Measurements from ENCODE around the gene CASS4.
A peak's percentile ranks its signal among the peaks of the same experiment; 100 is the strongest.

Gene CASS4

DNA sequence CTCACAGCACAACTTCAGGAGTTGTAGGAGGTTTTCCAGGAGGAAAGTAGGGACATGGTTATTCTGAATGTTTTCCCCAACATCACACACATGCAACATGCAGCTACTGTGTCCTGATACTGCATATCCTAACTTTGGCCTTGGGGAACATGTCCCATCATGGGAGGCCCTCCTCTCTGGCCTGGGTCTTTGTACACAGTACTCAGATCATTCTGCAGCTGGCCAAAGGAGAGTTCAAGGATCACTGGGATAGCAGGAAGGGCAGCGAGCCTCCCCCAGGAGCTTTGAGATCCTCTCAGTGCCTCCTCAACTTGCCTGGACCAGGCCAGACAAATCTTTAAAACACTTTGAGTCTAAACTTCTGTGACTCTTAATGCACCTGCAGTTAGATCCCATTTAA lies 12.9 kb downstream of the CASS4 start:
- DNase-seq (ENCODE audit: low read depth, low spot score), result no peak

DNA sequence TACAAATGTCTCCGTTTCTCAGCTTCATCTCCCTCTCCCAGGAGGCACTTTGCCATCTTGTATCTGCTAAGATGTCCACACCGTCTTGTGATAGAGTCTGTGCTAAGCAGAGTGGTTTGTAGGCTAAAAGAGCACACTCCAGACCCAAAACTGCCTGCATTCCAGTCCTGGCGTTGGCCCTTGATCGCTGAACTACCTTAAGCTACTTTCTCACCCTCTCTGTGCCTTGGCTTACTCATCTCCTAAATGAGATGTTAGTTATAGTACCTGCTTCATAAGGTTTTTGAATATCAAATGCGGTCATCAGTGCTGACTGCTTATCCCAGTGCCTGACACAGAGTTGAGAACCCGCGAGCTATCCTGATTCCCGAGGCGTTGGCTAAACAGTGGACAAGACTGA lies 14.0 kb downstream of the CASS4 start:
- DNase-seq (ENCODE audit: low read depth, low spot score), result no peak

DNA sequence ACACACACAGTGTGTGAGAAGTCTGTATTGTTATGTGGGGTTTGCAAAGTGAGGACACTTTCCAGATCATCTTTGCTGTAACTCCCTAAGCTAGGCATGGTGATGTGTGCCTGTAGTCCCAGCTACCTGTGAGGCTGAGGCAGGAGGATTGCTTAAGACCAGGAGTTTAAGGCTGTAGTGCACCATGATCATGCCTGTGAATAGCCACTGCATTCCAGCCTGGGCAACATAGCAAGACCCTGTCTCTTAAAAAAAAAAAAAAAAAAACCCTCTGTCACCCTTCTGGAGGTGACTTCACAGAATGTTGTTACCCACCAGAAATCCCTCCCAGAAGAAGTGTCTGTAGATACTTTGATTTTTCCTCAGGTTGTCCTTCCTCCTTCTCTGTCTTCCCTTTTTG lies 14.9 kb downstream of the CASS4 start:
- DNase-seq (ENCODE audit: low read depth, low spot score), result no peak

DNA sequence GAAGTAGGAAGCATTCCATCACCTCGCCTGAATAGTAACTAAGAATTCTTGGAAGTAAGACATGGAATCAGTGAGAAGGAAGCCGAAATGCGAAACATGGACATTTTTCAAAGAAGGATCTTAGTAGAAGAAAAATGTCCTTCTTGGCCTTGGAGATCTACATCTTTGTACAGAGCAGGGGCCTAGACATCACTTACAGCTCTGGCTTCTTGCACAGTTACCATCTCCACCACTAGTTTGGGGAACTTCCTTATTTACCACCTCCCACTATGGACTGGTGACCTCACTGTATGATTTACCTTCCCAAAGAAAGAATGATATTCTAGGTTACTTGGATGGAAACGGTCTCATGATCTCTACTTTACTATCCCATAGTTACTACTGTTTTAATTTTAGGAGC lies 15.7 kb downstream of the CASS4 start:
- DNase-seq (ENCODE audit: low read depth, low spot score), result no peak

DNA sequence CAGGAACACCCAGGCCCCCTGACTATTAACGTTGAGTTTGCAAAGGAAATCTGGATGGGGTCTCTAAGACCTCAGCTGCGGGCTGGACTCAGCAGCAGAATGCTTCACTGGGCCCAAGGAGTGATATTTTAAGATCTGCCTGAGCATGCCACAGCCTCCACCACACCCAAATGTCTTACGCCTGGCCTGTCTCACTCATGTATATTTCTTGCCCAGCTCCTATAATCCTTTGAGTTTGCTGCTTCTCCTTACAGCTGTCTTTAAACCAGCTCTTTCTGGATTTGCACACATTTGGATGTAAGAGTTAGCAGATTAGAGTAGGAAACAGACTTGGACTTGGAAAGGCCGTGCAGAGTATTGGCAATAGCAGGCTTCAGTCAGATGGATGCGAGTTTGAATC lies 16.4 kb downstream of the CASS4 start:
- DNase-seq (ENCODE audit: low read depth, low spot score), result no peak

DNA sequence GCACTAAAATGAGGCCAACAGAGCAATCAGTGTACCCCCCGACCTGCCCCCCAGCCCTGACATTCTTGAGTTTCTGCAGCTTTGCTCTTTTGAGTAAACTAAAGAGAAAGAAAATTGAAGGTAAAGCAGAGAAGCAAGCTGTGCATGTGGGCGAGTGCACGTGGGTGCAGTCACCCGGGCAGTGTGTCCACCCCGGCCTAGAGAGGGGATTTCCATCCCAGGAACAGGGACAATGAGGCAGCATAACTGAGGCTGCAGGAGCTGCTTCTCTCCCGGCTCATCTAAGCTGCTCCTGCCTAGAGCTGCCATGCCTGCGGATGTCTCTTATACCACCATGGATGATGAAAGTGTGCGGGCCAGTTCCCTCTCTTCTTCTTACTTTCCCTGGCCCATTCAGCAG lies 16.8 kb downstream of the CASS4 start:
- DNase-seq (ENCODE audit: low read depth, low spot score), result no peak

DNA sequence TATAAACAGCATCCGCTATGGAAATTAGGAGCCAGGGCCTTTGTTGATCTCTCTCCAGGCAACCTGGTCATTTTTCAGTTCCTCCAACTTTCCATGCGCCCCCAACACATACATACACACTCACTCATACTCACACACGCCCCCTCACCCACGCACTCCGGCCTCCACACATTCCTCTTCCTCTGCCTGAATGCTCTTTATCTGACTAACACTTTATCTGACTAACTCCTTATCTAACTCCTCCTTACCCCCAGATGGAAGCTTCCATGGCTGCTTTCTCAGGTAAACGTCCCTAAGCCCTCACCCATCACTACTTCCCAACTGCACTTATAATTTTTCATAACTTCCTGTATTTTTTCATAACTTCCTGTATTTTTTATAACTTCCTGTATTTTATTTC lies 17.4 kb downstream of the CASS4 start:
- DNase-seq (ENCODE audit: low read depth, low spot score), result no peak

DNA sequence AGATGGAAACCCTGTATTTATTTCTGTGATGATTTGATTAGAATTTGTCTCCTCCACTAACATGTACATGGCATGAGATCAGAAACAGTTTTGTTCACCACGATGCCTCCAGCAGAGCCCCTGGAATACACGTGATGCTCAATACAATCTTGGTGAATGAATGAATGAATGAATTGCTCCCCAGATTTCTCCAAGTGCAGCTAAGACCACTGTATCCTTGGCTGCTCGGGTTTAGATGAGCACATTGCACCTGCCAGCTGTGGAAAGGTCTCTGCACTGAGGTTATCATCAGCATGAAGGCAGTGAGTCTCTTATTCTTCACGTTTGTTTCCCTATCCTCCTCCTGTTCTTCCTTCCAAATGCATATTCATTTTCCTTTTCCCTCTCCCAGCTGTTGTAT lies 17.9 kb downstream of the CASS4 start:
- no peak for DNase-seq (ENCODE audit: low read depth, low spot score)

DNA sequence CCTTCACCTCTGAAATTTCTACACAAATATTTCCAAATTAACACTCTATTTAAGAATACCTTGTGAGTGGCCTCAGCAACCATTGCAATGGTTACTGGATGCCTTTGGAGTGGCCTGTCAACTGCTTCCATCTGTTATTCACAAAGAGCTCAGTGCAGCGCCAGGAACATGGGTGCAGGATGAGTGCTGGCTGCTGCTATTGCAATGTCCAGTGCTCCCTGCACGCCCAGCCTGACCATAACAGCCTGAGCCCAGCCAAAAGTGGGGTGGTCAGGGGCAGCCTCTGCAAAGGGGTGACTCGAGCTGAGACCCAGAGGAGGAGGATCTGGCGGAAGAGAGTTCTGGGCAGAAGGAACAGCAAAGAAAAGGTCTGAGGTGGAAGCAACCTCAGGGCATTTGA lies 18.4 kb downstream of the CASS4 start:
- DNase-seq (ENCODE audit: low read depth, low spot score), result no peak

DNA sequence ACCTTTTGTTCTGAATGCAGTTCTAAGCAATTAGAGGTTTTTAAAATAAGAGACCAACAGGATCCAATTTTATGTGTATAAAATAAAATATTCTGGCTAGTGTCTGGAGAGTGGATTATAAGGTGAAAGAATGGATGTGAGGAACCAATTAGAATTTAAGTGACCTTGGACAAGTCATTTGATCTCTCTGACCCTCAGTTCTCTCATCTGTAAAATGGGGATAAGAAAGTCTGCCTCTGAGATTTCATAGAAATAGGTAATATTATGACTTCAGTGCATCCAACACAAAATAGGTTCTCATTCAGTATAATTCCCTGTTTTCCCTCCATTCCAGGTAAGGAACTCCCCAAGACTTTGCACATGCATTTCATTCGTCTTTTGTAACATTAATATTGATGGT lies 18.9 kb downstream of the CASS4 start:
- DNase-seq (ENCODE audit: low read depth, low spot score), result no peak

DNA sequence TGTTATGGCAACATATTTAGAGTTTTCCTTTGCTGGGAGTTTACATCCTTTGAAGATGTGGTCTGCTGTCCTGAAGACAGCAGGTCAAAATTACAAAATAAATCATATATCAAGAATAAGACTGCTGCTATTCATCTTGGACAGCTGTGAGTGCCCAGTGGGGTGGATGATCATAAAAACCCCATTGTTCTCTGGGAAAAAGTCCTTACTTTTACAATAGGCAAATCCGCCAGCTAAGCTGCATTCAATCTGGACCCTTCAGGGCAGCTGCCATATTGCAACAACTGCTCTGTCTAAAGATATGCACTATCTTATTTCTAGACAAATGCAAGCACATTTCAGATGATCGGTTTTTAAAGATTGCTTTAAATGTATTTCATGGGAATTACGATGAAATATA lies 19.4 kb downstream of the CASS4 start:
- DNase-seq (ENCODE audit: low read depth, low spot score), result no peak

DNA sequence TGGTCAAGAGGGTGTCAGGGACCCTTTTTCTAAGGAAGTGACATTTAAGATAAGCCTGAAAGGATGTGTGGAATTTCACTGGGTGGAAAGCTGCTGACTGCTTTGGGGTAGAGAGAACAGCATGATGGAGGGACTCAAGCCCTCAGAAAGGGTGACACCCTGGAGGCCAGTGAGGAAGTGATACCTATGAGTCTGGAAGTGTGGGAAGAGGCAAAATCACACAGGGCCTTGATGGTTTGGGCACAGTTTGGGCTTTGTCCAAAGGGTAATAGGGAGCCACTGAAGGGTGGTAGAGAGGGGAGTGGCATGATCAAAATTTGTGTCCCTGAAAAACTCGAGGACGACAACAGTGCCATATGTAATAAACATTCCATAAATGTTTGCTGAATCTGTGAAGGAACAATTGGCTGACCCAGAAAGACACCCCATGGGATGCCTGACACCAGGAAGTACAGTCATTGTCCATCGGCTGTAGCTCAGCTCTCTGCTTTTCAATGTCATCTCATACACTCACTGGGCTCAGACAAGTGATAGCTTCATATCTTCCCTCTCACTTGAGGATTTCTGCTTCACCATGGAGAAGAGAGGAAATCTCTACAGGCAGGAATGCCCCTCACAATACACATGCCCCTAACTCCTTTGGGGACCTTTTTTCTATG lies 21.3 kb downstream of the CASS4 start:
- DNase-seq (ENCODE audit: low read depth, low spot score), result no peak

DNA sequence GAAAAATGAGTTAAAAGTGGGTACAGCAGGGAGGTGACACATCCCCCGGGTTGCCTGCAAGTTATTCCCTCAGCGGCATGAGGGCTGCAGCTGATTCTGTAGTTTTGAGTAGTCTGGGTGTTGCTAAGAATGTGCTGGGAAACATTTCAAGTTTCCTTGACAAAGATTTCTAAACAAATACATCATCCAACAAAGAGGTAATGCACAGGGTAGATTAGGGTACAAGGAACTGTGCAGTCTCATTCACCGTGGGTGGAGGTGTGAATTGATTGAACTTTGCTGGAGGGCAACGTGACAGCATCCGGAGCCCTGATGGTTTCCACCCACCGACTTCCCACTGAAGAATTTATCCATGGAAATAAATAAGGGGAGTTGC lies 21.8 kb downstream of the CASS4 start:
- no peak for DNase-seq (ENCODE audit: low read depth, low spot score)

DNA sequence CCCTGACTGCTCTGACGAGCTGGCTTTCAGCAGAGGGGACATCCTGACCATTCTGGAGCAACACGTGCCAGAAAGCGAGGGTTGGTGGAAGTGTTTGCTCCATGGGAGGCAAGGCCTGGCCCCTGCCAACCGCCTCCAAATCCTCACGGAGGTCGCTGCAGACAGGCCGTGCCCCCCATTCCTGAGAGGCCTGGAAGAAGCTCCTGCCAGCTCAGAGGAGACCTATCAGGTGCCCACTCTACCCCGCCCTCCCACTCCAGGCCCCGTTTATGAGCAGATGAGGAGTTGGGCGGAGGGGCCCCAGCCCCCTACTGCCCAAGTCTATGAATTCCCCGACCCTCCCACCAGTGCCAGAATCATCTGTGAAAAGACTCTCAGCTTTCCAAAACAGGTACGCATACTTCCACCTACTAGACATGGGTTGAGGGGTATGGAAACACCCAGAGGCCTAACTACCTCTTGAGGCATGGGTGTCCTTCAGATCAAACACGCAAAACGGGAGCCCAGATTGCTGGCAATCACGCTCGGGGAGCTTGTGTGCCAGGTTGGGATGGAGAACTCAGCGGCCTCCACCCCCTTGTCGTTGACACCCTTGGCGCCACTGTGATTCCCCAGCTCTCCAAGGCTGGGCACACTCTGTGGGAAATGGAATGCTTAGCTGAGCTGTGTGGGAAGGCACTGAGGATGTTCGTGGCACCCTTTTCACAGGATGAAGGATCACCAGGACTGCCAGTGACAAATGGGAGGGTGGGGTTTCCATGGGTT lies 25.3 kb downstream of the CASS4 start:
- DNase-seq (ENCODE audit: low read depth, low spot score), result no peak

DNA sequence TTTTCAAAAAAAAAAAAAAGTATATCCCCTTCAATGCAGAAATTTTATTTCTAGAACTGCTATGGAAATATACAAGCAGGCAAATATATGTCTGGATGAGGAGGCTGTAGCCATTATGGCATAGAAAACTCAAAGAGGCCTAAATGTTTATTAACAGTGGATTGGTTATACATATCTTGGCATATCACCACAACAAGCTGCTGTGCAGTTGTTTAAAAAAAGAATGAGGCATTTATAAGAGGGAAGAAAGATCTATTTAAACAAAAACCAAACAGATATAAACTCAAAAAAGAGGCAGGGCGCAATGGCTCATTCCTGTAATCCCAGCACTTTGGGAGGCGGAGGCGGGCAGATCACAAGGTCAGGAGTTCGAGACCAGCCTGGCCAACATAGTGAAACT lies 26.2 kb downstream of the CASS4 start:
- no peak for DNase-seq (ENCODE audit: low read depth, low spot score)

DNA sequence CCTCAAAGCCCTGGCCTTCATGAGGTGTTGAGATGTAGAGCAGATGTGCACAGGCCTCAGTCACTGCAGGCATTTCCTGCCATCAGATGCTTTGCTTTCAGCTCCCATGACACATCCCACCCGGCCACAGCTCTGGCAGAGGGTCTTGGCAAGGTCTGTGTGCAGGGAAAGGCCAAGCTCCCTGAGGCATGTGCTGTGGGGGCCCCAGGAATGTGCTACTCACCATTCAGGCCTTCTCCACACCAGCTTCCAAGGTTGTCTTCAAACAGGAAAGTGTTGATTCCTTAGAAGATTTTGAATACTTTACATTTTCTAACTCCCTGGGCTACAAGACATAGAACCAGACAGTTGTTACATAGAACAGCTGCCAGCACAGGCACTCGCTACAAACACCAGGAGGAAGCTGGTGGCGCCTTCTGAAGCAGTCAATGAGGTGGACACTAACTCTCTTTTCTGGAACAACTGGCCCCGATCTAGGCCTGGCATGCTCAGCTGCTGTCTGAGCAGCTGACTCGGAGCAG lies 27.8 kb downstream of the CASS4 start:
- DNase-seq (ENCODE audit: low read depth, low spot score), result peak; percentile 47

DNA sequence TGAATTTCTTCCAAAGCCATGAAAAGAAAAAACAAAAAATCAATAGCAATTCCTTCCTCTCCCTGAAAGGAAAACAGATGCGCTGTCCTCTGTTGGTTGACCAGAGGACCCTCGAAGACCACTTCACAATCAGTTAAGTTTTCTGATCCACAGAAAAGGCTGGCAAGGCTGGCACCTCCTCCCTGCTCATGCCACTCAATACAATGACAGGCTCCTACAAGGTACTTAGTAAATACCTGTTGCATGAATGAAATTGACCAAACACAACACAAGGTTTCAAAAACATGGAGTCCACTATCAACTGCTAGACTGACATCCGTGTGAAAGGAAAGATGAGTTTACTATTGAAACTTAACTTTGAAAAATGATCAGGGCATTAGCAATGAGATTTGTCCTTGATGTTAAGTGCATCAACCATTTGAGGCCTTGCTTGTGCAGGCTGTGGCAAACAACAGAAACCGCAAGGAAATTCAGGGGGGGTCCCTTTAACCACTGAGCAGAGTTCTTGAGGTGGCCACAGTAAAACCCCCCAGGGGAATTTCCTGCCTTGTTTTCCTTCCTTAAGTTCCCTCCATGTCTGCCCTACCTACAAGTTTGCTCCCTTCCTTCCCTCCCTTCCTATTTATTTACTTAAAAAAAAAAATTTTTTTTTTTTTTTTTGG lies 28.4 kb downstream of the CASS4 start:
- DNase-seq (ENCODE audit: low read depth, low spot score), result no peak

DNA sequence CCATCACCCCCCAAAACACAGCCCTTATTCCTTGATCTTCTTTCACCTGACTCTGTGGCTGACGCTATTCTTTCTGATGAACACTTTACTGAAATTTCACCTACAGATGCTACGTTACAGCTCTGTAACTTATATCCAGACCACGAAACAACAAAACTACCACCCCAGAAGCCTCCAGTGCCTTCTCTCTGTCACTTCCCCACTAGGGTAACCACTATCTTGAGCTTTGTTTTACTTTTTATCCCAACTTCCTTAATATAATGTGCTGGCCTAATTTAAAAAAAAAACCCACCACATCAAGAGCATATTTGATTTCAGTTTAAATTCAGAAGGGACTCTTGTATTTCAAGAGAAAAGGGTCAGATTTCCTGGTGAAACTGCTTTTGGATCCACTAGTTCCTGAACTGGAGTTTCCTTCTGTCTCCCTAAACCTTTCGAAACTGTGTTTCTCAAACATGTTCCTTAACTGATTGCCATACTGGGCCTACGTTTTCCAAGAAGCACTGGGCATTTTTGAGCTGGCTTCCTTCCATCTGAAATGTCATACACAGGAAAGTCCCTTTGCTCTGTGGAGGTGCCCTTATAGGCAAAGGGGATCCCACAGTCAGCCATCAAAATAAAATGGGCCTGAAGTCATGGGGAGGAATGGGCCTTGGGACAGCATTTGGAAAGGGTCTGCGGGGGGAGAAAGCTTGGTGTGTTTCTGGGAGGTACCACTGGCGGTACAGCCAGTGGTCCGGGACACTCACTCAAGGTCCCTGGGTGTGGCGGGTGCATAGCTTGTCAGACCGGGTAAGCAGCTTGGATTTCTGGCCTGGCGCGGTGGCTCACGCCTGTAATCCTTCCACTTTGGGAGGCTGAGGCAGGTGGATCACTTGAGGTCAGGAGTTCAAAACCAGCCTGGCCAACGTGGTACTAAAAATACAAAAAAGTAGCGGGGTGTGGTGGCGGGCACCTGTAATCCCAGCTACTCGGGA lies 30.6 kb downstream of the CASS4 start:
- no peak for DNase-seq (ENCODE audit: low read depth, low spot score)

DNA sequence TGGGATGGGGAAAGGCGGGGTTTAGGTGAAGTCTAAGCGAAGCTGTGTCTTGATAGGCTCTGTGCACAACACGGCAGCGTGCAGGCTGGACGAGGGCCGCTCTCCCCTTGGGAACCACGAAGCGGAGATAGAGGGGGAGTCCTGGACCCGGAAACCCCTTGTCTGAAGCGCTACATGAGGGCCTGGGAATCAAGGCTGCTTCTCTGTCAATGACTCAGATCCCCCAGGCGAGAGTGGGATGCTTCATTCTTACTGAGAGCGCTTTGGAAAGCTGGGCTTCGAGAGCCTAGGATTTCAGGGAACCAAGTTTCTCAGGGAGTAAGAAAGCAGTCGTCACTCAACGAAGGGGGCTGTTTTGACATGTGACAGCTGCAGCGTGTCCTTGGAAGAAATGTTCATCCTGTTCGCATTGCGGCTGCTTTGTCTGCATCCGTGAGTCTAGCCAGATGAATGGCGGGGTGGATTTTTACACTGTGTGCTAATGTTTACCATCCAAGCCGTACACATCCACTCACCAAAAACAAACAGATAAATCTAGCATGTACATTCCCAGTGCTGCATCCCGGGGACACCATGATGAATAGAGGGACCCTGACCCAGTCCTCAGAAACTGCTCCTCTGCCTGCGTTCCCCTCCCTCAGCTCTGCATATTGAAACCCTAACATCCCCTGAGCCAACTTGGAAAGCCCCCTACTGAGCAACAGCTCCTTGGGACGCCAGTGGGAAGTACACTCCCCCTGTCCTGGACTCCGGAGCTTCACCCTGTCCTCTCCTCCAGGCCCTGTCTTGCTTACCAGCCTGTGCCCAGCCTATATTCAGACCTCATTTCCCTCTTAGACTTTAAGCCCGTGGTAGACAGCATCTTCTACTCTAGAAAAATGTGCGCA lies 31.8 kb downstream of the CASS4 start:
- DNase-seq (ENCODE audit: low read depth, low spot score), result no peak

DNA sequence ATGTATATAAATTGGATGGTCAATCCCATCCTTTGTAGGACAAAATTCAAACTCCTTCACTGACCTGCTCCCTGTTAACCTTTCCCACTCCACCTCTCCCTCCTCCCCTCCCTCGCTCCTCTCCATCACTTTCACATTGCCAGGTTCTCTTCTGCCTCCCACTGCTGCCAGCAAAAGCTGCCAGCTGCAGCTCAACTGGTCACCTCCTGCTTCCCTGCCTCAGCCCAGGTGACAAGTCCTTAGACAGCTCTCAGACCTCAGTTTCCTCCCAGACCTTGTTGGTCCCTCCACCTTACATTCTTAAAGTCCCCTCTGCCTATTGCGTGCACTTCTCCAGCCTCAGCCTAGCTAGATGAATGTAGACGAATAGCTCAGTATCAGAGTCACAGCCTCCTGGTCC lies 33.1 kb downstream of the CASS4 start:
- DNase-seq (ENCODE audit: low read depth, low spot score), result no peak

DNA sequence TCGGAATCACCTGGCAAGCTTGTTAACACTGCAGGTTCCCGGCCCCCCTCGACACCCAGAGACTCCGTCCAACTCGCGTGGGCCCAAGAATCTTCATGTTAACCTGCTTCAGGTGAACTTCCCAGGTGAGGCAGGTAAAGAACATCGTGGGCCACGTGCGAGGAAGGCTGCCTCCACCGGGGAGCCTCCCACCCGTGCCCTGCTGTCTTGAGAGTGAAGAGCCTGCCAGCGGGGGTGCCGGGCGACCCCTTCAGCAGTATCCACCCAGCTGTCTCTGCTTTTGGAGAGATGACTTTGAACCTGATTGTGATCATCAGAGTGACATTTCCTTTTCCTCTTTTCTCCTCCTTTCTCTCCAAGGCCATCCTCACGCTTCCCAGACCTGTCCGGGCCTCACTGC lies 33.5 kb downstream of the CASS4 start:
- DNase-seq (ENCODE audit: low read depth, low spot score), result no peak

Data from smooth muscle cell of the brain vasculature (primary cell).